Central memory CD8-positive, alpha-beta T cell (primary cell): Measurements from ENCODE around the gene DTD1.

Experiments
- ATAC-seq: fragments of 150-1000 bp; cut with Tn5 transposase; replicated peaks from 2 replicates; pipeline ENCODE4 v1.10.0; 2022; ENCODE audit warnings: mild to moderate bottlenecking, moderate FRiP score, moderate number of reproducible peaks; ENCODE audit not compliant: poor library complexity, severe bottlenecking; ENCODE audit errors: extremely low read depth
- DNase-seq, 2 donors: peaks; one replicate each; pipeline ENCODE4 v3.0.0; 2021; ENCODE audit warnings: low spot score in 2 of 2
- H3K27ac Mint-ChIP-seq: one replicate; pipeline ENCODE4 v1.8.0; 2022; ENCODE audit warnings: low read depth, mild to moderate bottlenecking, moderate library complexity, mixed read lengths
- H3K27me3 Mint-ChIP-seq: one replicate; pipeline ENCODE4 v1.8.0; 2022; ENCODE audit warnings: mixed read lengths
- H3K36me3 Mint-ChIP-seq: one replicate; pipeline ENCODE4 v1.8.0; 2022; ENCODE audit warnings: mild to moderate bottlenecking, moderate library complexity, mixed read lengths; ENCODE audit not compliant: insufficient read depth
- H3K4me1 Mint-ChIP-seq: one replicate; pipeline ENCODE4 v1.8.0; 2022; ENCODE audit warnings: mixed read lengths
- H3K4me3 Mint-ChIP-seq: one replicate; pipeline ENCODE4 v1.8.0; 2022; ENCODE audit warnings: mild to moderate bottlenecking, moderate library complexity, mixed read lengths
- H3K9me3 Mint-ChIP-seq: one replicate; pipeline ENCODE4 v1.8.0; 2022; ENCODE audit warnings: mixed read lengths

The DTD1 gene

GRCh38 chr20:18624948-18625347 lies 37.1 kb downstream of the DTD1 start:
- DNase-seq (no peak), ATAC-seq (no peak)
- no peaks in the 10 kb centered on the region for H3K27me3 Mint-ChIP-seq
- H3K9me3 Mint-ChIP-seq = no peaks in the 10 kb centered on the region
- H3K4me3 Mint-ChIP-seq = no peak overlapping the region
- H3K27ac Mint-ChIP-seq = no peak overlapping the region
- H3K36me3 Mint-ChIP-seq = peaks cover 11% of the 10 kb centered on the region
- peaks cover 6% of the 10 kb centered on the region for H3K4me1 Mint-ChIP-seq

GRCh38 chr20:18625907-18626655 lies 38.2 kb downstream of the DTD1 start:
- ATAC-seq = no peak
- H3K36me3 Mint-ChIP-seq = peaks cover 13% of the 10 kb centered on the region
- H3K4me3 Mint-ChIP-seq = no peak overlapping the region
- H3K27ac Mint-ChIP-seq = no peak overlapping the region
- H3K27me3 Mint-ChIP-seq = no peaks in the 10 kb centered on the region
- H3K4me1 Mint-ChIP-seq = peaks cover 6% of the 10 kb centered on the region
- DNase-seq = no peak
- no peaks in the 10 kb centered on the region for H3K9me3 Mint-ChIP-seq

- Mint-ChIP-seq H3K27ac (no peak overlapping the region), H3K4me3 (no peak overlapping the region), H3K36me3 (peaks cover 16% of the 10 kb centered on the region), H3K9me3 (no peaks in the 10 kb centered on the region), H3K4me1 (peaks cover under 1% of the 10 kb centered on the region), H3K27me3 (no peaks in the 10 kb centered on the region)
- ATAC-seq (no peak), DNase-seq (no peak)
These were observed 40.6 kb downstream of the DTD1 start for GRCh38 chr20:18628330-18628920.

- Mint-ChIP-seq H3K4me3 (no peak overlapping the region), H3K27me3 (no peaks in the 10 kb centered on the region), H3K4me1 (peaks cover 5% of the 10 kb centered on the region), H3K27ac (no peak overlapping the region), H3K36me3 (peaks cover 19% of the 10 kb centered on the region), H3K9me3 (no peaks in the 10 kb centered on the region)
- DNase-seq (peak; percentile 11 to 22), ATAC-seq (no peak)
These were observed 44.4 kb downstream of the DTD1 start for GRCh38 chr20:18632196-18632789.

- no peaks in the 10 kb centered on the region for H3K27me3 Mint-ChIP-seq
- no peak for DNase-seq
- no peaks in the 10 kb centered on the region for H3K9me3 Mint-ChIP-seq
- no peak for ATAC-seq
- no peak overlapping the region for H3K4me3 Mint-ChIP-seq
- H3K4me1 Mint-ChIP-seq = peaks cover 5% of the 10 kb centered on the region
- H3K27ac Mint-ChIP-seq = no peak overlapping the region
- H3K36me3 Mint-ChIP-seq = peaks cover 18% of the 10 kb centered on the region
These were observed 45.6 kb downstream of the DTD1 start for GRCh38 chr20:18633411-18633810.

- Mint-ChIP-seq H3K27ac (no peak overlapping the region), H3K27me3 (no peaks in the 10 kb centered on the region), H3K36me3 (peaks cover 15% of the 10 kb centered on the region), H3K4me1 (peaks cover 5% of the 10 kb centered on the region), H3K9me3 (no peaks in the 10 kb centered on the region), H3K4me3 (no peak overlapping the region)
- ATAC-seq (no peak), DNase-seq (no peak)
These were observed 46.6 kb downstream of the DTD1 start for GRCh38 chr20:18634501-18634900.

- peaks cover 5% of the 10 kb centered on the region for H3K4me1 Mint-ChIP-seq
- peaks cover 15% of the 10 kb centered on the region for H3K36me3 Mint-ChIP-seq
- no peaks in the 10 kb centered on the region for H3K27me3 Mint-ChIP-seq
- DNase-seq (no peak), ATAC-seq (no peak)
- no peak overlapping the region for H3K4me3 Mint-ChIP-seq
- H3K9me3 Mint-ChIP-seq = no peaks in the 10 kb centered on the region
- H3K27ac Mint-ChIP-seq = no peak overlapping the region
These were observed 47.5 kb downstream of the DTD1 start for GRCh38 chr20:18635380-18635779.

- ATAC-seq = no peak
- no peak for DNase-seq
- H3K4me3 Mint-ChIP-seq = no peak overlapping the region
- H3K27me3 Mint-ChIP-seq = no peaks in the 10 kb centered on the region
- H3K4me1 Mint-ChIP-seq = peaks cover 5% of the 10 kb centered on the region
- no peak overlapping the region for H3K27ac Mint-ChIP-seq
- H3K9me3 Mint-ChIP-seq = no peaks in the 10 kb centered on the region
- H3K36me3 Mint-ChIP-seq = peaks cover 10% of the 10 kb centered on the region
These were observed 49.4 kb downstream of the DTD1 start for GRCh38 chr20:18637224-18637623.

GRCh38 chr20:18638768-18639167 lies 50.9 kb downstream of the DTD1 start:
- Mint-ChIP-seq H3K9me3 (no peaks in the 10 kb centered on the region), H3K4me3 (no peak overlapping the region), H3K4me1 (peaks cover 5% of the 10 kb centered on the region), H3K36me3 (peaks cover 7% of the 10 kb centered on the region), H3K27ac (no peak overlapping the region), H3K27me3 (no peaks in the 10 kb centered on the region)
- ATAC-seq (no peak), DNase-seq (no peak)

GRCh38 chr20:18639501-18639979 lies 51.7 kb downstream of the DTD1 start:
- Mint-ChIP-seq H3K27me3 (no peaks in the 10 kb centered on the region), H3K4me1 (peaks cover 5% of the 10 kb centered on the region), H3K4me3 (no peak overlapping the region), H3K27ac (no peak overlapping the region), H3K36me3 (peaks cover 4% of the 10 kb centered on the region), H3K9me3 (no peaks in the 10 kb centered on the region)
- DNase-seq = no peak
- no peak for ATAC-seq

- H3K4me1 Mint-ChIP-seq = peaks cover 12% of the 10 kb centered on the region
These were observed 57.4 kb downstream of the DTD1 start for GRCh38 chr20:18645196-18645745.

GRCh38 chr20:18645851-18646250 lies 58.0 kb downstream of the DTD1 start:
- Mint-ChIP-seq H3K9me3 (no peaks in the 10 kb centered on the region), H3K4me1 (peaks cover 12% of the 10 kb centered on the region), H3K27me3 (no peaks in the 10 kb centered on the region), H3K4me3 (no peak overlapping the region), H3K27ac (no peak overlapping the region), H3K36me3 (peaks cover 5% of the 10 kb centered on the region)
- ATAC-seq = no peak
- DNase-seq = no peak

More at GRCh38 chr20:18645196-18645745, 57.4 kb downstream of the DTD1 start:
- H3K36me3 Mint-ChIP-seq = peaks cover 5% of the 10 kb centered on the region
- ATAC-seq (no peak), DNase-seq (no peak)
- no peak overlapping the region for H3K4me3 Mint-ChIP-seq
- H3K9me3 Mint-ChIP-seq = no peaks in the 10 kb centered on the region
- H3K27ac Mint-ChIP-seq = no peak overlapping the region
- H3K27me3 Mint-ChIP-seq = no peaks in the 10 kb centered on the region
